Liver (tissue), 9 donors: ENCODE data around the gene ZNF436. TPM values are rescaled to one million over a fixed set of nuclear protein-coding genes. Genes with fewer than 3 reads are reported as not detected.

ENCODE experiments used
- DNase-seq: peaks from one replicate; pipeline ENCODE4 v3.0.0-alpha.2; 2017; ENCODE audit warnings: low spot score
- H3K27ac ChIP-seq, 2 donors: one replicate each; pipeline ENCODE4 v1.7.0; 2013; ENCODE audit warnings: inconsistent platforms in 2 of 2, low read length in 2 of 2, control low read depth in 1 of 2, low read depth in 1 of 2, mild to moderate bottlenecking in 1 of 2
- H3K27me3 ChIP-seq, 4 donors: one replicate each; pipeline versions ENCODE4 v1.6.1 to v1.7.0; 2013; ENCODE audit warnings: low read length in 3 of 4, inconsistent platforms in 1 of 4, mild to moderate bottlenecking in 1 of 4, moderate library complexity in 1 of 4; ENCODE audit not compliant: control insufficient read depth in 4 of 4, insufficient read depth in 4 of 4
- H3K36me3 ChIP-seq, 4 donors: one replicate each; pipeline versions ENCODE4 v1.6.1 to v1.7.0; 2013; ENCODE audit warnings: low read length in 3 of 4, mild to moderate bottlenecking in 3 of 4, low read depth in 1 of 4, moderate library complexity in 1 of 4; ENCODE audit not compliant: control insufficient read depth in 4 of 4, insufficient read depth in 3 of 4
- H3K4me1 ChIP-seq, 4 donors: one replicate each; pipeline versions ENCODE4 v1.6.1 to v1.7.0; 2013; ENCODE audit warnings: low read length in 3 of 4, mild to moderate bottlenecking in 3 of 4, moderate library complexity in 1 of 4; ENCODE audit not compliant: control insufficient read depth in 4 of 4, insufficient read depth in 4 of 4
- H3K4me3 ChIP-seq, 3 donors: one replicate each; pipeline versions ENCODE4 v1.6.1 to v1.7.0; 2013; ENCODE audit warnings: low read length in 3 of 3, control low read depth in 1 of 3, low read depth in 1 of 3, mild to moderate bottlenecking in 1 of 3
- H3K9ac ChIP-seq, 2 donors: one replicate each; pipeline ENCODE4 v1.7.0; 2013; ENCODE audit warnings: low read length in 2 of 2, mild to moderate bottlenecking in 2 of 2, moderate library complexity in 2 of 2, control low read depth in 1 of 2, low read depth in 1 of 2
- H3K9me3 ChIP-seq, 4 donors: one replicate each; pipeline versions ENCODE4 v1.6.1 to v1.7.0; 2013; ENCODE audit warnings: low read length in 3 of 4; ENCODE audit not compliant: control insufficient read depth in 4 of 4
- FOXA1 ChIP-seq: IDR thresholded peaks from 2 replicates; pipeline ENCODE4 v1.6.1; 2016; ENCODE audit warnings: antibody characterized with exemption
- FOXA2 ChIP-seq: IDR thresholded peaks from 2 replicates; pipeline ENCODE4 v1.6.1; 2016; ENCODE audit warnings: antibody characterized with exemption
- GABPA ChIP-seq, 2 donors: IDR thresholded peaks in 1 of 2; conservative IDR thresholded peaks in 1 of 2; 2 replicates each; pipeline ENCODE4 v1.6.1; 2016; ENCODE audit warnings: antibody characterized with exemption in 2 of 2, mild to moderate bottlenecking in 1 of 2, moderate library complexity in 1 of 2
- HNF4A ChIP-seq, 2 donors: conservative IDR thresholded peaks; 2 replicates each; pipeline ENCODE4 v1.6.1; 2016; ENCODE audit warnings: antibody characterized with exemption in 2 of 2, mild to moderate bottlenecking in 2 of 2
- HNF4G ChIP-seq: IDR thresholded peaks from 2 replicates; pipeline ENCODE4 v1.6.1; 2016; ENCODE audit warnings: antibody characterized with exemption
- NR2F2 ChIP-seq: IDR thresholded peaks from 2 replicates; pipeline ENCODE4 v1.6.1; 2016; ENCODE audit warnings: antibody characterized with exemption
- RAD21 ChIP-seq, 2 donors: IDR thresholded peaks; 2 replicates each; pipeline ENCODE4 v1.6.1; 2016; ENCODE audit warnings: antibody characterized with exemption in 2 of 2, mild to moderate bottlenecking in 2 of 2
- RXRA ChIP-seq, 2 donors: IDR thresholded peaks; 2 replicates each; pipeline ENCODE4 v1.6.1; 2017 to 2018; ENCODE audit warnings: antibody characterized with exemption in 2 of 2, mild to moderate bottlenecking in 1 of 2
- SP1 ChIP-seq: IDR thresholded peaks from 2 replicates; pipeline ENCODE4 v1.6.1; 2018; ENCODE audit warnings: antibody characterized with exemption, mild to moderate bottlenecking
- TAF1 ChIP-seq: conservative IDR thresholded peaks from 2 replicates; pipeline ENCODE4 v1.6.1; 2016; ENCODE audit warnings: antibody characterized with exemption, mild to moderate bottlenecking
- WGBS: extraction: QIAGEN DNeasy Blood & Tissue Kit; methylation state at CpG from one replicate; pipeline ENCODE4 v1.1.7; 2013; 5-methylcytosine and 5-hydroxymethylcytosine counted together
- polyA plus RNA-seq, 2 donors: library from polyadenylated mRNA; stranded (reverse) in 1 of 2; unstranded in 1 of 2; fragments of 200-250 nt in 1 of 2; fragments of >200 nt in 1 of 2; fragmentation: Nextera tagmentation in 1 of 2; extraction: Ambion mirVana in 1 of 2; gene quantifications; one replicate each; pipeline versions ENCODE4 v1.2.1 to v1.2.3, GENCODE V29; 2013 to 2015
- total RNA-seq, 2 donors: library from RNA; depleted of rRNA; stranded (reverse); fragments of >200 nt; gene quantifications; one replicate each; pipeline ENCODE4 v1.2.3, GENCODE V29; 2014
- TF ChIP-seq, protein P1 (sequence below): IDR thresholded peaks from 2 replicates; pipeline ENCODE4 v1.6.1; 2016; ENCODE audit warnings: antibody characterized with exemption, mild to moderate bottlenecking
- TF ChIP-seq, protein P2 (sequence below): IDR thresholded peaks from 2 replicates; pipeline ENCODE4 v1.6.1; 2016; ENCODE audit warnings: antibody characterized with exemption
- TF ChIP-seq, protein P3 (sequence below): IDR thresholded peaks from 2 replicates; pipeline ENCODE4 v1.6.1; 2016; ENCODE audit warnings: antibody characterized with exemption
- TF ChIP-seq, protein P4 (sequence below): IDR thresholded peaks from 2 replicates; pipeline ENCODE4 v1.6.1; 2016; ENCODE audit warnings: antibody characterized with exemption
- donor health status: healthy.
- donor health status: healthy.
- donor health status: healthy.
- donor health status: healthy.
- donor health status: healthy.

The ZNF436 gene
- total and polyA plus RNA-seq, 4 donors, result 1.3 to 8.0 (median 3.7) TPM

- TF ChIP-seq, protein P1, sequence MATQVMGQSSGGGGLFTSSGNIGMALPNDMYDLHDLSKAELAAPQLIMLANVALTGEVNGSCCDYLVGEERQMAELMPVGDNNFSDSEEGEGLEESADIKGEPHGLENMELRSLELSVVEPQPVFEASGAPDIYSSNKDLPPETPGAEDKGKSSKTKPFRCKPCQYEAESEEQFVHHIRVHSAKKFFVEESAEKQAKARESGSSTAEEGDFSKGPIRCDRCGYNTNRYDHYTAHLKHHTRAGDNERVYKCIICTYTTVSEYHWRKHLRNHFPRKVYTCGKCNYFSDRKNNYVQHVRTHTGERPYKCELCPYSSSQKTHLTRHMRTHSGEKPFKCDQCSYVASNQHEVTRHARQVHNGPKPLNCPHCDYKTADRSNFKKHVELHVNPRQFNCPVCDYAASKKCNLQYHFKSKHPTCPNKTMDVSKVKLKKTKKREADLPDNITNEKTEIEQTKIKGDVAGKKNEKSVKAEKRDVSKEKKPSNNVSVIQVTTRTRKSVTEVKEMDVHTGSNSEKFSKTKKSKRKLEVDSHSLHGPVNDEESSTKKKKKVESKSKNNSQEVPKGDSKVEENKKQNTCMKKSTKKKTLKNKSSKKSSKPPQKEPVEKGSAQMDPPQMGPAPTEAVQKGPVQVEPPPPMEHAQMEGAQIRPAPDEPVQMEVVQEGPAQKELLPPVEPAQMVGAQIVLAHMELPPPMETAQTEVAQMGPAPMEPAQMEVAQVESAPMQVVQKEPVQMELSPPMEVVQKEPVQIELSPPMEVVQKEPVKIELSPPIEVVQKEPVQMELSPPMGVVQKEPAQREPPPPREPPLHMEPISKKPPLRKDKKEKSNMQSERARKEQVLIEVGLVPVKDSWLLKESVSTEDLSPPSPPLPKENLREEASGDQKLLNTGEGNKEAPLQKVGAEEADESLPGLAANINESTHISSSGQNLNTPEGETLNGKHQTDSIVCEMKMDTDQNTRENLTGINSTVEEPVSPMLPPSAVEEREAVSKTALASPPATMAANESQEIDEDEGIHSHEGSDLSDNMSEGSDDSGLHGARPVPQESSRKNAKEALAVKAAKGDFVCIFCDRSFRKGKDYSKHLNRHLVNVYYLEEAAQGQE, result no peak
- TF ChIP-seq RXRA (IDR thresholded peaks at IDR 0.05), result no peak
- no peak for TF ChIP-seq FOXA2
- no peak for TF ChIP-seq FOXA1
- TF ChIP-seq TAF1, result no peak
- no peak for DNase-seq
- Histone ChIP-seq H3K36me3 (peaks cover 0 to 30% (median 10%) of the 10 kb centered on the region in 4 donors), H3K4me1 (peaks cover 0 to 7% (median 2%) of the 10 kb centered on the region in 4 donors), H3K4me3 (no peak overlapping the region), H3K27me3 (no peaks in the 10 kb centered on the region), H3K27ac (no peak overlapping the region), H3K9ac (no peak overlapping the region), H3K9me3 (no peaks in the 10 kb centered on the region)
- WGBS, result 82% methylated on average over 2 of the region's 2 CpGs
Observed at GRCh38 chr1:23392125-23392855, 22.7 kb upstream of the ZNF436 start.

DNA sequence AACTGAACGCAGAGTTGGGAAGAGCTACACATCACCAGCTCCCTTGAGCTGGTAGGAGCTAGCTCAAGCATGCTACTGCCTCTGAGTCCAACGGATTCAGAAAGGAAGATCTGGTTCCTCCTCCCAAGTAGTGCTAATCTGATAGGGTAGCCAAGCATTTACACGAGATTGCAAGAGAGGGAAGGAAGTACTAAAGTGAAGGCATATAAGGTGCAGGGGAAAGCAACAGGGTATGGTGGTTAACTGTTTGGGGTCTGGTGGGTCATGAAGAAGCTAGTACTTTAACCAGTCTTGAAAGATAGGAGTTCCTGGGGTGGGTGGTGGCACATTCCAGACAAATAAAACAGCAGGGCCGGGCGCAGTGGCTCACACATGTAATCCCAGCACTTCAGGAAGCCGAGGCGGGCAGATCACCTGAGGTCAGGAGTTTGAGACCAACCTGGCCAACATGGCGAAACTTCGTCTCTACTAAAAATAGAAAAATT is 20.2 kb upstream of the ZNF436 start:
- Histone ChIP-seq H3K4me3 (no peak overlapping the region), H3K36me3 (peaks cover 0 to 21% (median 11%) of the 10 kb centered on the region in 4 donors), H3K9me3 (no peaks in the 10 kb centered on the region), H3K9ac (no peak overlapping the region), H3K27ac (no peak overlapping the region), H3K27me3 (no peaks in the 10 kb centered on the region), H3K4me1 (peaks cover 0 to 4% (median 0%) of the 10 kb centered on the region in 4 donors)
- TF ChIP-seq TAF1, result no peak
- TF ChIP-seq, protein P2, sequence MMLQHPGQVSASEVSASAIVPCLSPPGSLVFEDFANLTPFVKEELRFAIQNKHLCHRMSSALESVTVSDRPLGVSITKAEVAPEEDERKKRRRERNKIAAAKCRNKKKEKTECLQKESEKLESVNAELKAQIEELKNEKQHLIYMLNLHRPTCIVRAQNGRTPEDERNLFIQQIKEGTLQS, result no peak
- TF ChIP-seq, protein P3, sequence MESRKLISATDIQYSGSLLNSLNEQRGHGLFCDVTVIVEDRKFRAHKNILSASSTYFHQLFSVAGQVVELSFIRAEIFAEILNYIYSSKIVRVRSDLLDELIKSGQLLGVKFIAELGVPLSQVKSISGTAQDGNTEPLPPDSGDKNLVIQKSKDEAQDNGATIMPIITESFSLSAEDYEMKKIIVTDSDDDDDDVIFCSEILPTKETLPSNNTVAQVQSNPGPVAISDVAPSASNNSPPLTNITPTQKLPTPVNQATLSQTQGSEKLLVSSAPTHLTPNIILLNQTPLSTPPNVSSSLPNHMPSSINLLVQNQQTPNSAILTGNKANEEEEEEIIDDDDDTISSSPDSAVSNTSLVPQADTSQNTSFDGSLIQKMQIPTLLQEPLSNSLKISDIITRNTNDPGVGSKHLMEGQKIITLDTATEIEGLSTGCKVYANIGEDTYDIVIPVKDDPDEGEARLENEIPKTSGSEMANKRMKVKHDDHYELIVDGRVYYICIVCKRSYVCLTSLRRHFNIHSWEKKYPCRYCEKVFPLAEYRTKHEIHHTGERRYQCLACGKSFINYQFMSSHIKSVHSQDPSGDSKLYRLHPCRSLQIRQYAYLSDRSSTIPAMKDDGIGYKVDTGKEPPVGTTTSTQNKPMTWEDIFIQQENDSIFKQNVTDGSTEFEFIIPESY, result no peak
- WGBS, result 85% methylated on average over 9 of the region's 9 CpGs
- no peak for DNase-seq

GRCh38 chr1:23387494-23387893 is 17.9 kb upstream of the ZNF436 start:
- 94% methylated on average over 8 of the region's 8 CpGs for WGBS
- Histone ChIP-seq H3K27ac (no peak overlapping the region), H3K9ac (no peak overlapping the region), H3K27me3 (no peaks in the 10 kb centered on the region), H3K4me1 (peaks cover 0 to 3% (median 0%) of the 10 kb centered on the region in 4 donors), H3K4me3 (no peak overlapping the region), H3K36me3 (peaks cover 1 to 28% (median 21%) of the 10 kb centered on the region in 4 donors), H3K9me3 (no peaks in the 10 kb centered on the region)
- TF ChIP-seq RAD21 (IDR thresholded peaks at IDR 0.05) (no peak), RXRA (IDR thresholded peaks at IDR 0.05) (no peak), SP1 (no peak), HNF4A (conservative IDR thresholded peaks at IDR 0.05) (no peak), HNF4G (no peak), FOXA1 (no peak), GABPA (IDR thresholded peaks at IDR 0.05 in 1 of 2, conservative IDR thresholded peaks at IDR 0.05 in 1 of 2) (no peak), NR2F2 (no peak), FOXA2 (no peak)
- TF ChIP-seq, protein P4, sequence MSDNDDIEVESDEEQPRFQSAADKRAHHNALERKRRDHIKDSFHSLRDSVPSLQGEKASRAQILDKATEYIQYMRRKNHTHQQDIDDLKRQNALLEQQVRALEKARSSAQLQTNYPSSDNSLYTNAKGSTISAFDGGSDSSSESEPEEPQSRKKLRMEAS, result no peak
- TF ChIP-seq, protein P2, result no peak
- TF ChIP-seq, protein P3, result no peak
- DNase-seq, result no peak
